HTR-8/SVneo (cell line): ENCODE results near the gene SPOCK2.
A peak's percentile ranks its signal among the peaks of the same experiment; 100 is the strongest.

Experiments
- DNase-seq: peaks from one replicate; pipeline ENCODE4 v3.0.0; 2011; ENCODE audit warnings: low spot score, mixed read lengths; ENCODE audit not compliant: insufficient read length
- FAIRE-seq: peaks from 2 replicates; lab custom pipeline; 2011; peaks lifted over from hg19 to GRCh38; lab: Jason Lieb, UNC

The SPOCK2 gene

DNA sequence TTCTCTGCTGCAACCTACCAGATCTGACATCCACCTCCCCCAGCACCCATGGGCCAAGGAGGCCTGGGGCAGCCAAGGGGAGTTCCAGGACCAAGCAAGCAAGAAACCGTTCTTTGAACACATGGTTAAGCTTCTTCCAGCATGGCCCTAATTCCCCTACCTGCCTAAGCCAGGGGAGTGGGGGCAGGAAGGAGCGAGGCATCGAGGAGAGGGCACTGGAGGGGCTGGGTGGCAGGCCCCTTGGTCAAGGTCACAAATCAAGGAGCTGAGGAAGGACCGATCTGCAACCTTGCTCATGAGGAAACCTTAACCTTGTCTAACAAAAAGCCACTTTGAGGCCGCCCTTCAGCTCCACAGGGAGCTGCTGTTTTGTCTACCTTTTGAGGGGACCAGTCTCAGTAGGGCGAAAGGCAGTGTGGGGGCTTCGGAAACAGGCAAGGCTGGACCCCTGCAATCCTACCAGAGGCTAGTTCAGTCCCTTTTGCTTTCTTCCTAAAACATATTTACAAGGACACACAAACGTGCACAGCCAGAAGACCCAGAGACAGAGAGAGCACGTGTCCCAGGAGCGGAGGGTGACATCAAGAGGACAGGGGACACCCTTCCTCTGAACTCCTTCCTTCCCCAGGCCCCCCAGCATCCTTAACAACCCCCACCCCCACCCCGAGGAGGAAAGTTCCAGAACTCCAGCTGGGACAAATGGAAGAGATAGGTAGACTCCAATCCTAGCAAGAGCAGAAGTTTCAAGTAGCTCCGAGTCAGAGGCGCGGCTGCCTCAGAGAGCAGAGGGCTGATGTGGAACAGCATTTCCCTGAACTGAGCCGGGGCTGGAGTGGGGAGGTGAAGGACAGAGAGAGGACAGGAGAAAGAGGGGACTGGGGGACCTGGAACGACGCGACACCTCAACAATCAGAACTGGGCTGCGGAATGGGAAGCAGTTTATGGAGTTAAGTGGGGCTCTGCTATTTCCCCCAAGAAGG lies 28.2 kb downstream of the SPOCK2 start:
- DNase-seq (no peak), FAIRE-seq (no peak)

DNA sequence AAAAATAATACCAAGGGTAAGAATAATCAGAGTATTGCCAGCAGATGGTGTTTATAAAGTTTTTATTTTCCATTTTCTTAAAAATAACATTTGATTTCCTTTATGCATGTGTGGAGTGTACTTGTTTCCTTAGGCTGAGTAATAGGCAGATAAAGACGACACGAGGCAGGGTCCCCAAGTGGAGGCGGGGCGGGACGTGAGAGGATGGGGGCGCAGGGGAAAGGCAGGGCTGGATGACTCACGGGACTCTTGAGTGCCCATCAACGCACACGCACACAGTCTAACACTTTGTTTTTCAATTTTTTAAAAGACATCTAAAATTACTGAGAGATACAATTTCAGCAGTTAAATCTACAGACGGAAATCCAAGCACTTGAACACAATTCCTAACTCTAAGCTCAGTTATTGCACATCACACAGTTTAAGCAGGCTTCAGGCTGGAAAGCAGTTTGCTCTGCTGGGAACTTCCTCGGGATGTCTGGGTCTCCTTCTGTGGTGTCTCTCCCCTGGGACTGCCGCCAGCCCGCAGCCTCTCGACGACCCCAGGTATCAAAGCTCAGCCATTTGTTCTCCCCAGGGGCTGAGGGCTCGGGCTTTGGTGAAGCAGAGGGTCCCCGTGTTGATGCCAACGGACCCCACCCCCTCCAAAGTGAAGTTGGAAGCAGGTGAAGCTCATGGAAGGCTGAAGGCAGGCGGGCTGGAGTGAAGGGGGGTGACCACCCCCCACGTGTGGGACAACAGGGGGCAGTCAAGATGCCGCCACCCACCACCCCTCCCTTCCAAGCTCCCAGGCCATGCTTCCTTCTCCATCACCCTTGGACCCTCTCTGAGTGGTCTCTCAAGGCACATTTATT lies 29.1 kb downstream of the SPOCK2 start:
- DNase-seq (no peak), FAIRE-seq (no peak)

GRCh38 chr10:72058347-72058898 lies 29.9 kb downstream of the SPOCK2 start:
- FAIRE-seq = no peak

GRCh38 chr10:72056932-72057751 lies 31.2 kb downstream of the SPOCK2 start:
- FAIRE-seq (no peak), DNase-seq (no peak)

More at GRCh38 chr10:72058347-72058898, 29.9 kb downstream of the SPOCK2 start:
- DNase-seq = no peak

DNA sequence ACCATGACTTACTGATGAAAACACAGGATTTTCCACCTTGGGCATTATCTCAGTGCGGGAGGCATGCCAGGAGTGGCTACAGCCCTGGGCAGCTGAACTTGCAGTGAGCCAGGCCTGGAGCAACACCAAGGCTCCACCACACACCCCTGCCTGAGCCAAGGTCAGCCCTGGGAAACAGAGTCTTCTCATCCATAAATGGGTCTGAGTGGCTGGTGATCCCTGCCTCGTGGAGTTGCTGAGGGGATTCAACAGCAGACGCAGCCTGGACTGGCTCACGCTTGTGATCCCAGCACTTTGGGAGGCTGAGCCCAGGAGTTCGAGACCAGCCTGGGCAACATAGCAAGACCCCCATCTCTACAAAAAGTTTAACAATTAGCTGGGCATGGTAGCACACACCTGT lies 32.2 kb downstream of the SPOCK2 start:
- DNase-seq (no peak), FAIRE-seq (no peak)

GRCh38 chr10:72053690-72054089 lies 34.7 kb downstream of the SPOCK2 start:
- DNase-seq (no peak), FAIRE-seq (no peak)

DNA sequence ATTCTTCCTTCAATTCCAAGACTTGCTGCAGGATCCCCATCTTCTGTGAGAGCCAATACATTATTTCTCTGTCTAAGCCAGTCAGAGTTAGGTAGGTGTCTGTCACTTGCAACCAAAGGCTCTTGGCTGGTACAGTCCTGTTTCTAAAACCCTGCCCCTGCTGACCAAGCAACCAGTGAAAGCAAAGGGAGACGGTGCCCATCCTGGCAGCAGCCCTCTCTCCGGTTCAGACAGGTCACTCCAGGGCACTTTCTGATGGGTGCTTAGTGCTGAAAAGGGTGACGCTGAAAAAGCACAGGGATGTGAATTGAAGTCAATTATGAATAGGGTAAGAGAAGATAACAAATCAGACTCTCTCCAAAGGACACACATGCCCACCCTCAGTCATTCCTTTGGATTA lies 37.5 kb downstream of the SPOCK2 start:
- DNase-seq (no peak), FAIRE-seq (no peak)

DNA sequence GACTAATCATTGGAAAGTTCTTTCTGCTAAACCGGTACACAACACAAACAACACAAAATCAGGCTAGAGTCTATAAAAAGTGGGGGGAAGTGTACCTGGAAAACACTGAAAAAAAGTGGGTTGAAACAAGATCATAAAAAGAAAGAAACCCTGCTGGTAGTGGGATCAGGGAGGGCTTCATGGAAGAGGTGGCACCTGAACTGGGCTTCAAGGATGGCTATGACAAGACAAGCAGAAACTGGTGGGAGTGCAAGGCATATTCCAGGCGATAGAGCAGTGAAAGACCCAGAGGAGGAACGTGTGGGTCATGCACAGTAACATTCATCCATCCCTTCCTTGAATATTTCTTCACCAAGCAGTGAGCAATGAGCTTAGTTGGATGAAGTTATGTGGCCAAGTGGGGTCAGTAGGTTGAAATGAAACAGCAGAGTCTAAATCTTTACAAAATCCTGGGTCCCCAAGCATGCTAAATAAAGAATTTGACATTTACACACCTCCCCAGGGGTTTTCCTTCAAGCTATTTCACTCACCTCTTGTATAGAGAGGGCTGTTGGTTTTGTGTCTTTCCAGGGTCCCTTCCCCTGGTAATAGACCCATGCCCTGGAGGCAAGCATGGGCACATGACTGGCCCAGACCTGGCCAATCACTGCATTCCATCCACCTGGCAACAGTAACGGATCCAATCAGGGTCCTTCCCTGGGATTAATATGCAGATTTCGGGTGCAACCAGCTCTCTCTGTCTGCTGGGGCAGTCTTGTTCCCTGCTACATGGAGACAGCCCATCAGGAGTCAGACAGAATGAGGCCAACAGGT lies 38.2 kb downstream of the SPOCK2 start:
- FAIRE-seq (no peak), DNase-seq (no peak)

DNA sequence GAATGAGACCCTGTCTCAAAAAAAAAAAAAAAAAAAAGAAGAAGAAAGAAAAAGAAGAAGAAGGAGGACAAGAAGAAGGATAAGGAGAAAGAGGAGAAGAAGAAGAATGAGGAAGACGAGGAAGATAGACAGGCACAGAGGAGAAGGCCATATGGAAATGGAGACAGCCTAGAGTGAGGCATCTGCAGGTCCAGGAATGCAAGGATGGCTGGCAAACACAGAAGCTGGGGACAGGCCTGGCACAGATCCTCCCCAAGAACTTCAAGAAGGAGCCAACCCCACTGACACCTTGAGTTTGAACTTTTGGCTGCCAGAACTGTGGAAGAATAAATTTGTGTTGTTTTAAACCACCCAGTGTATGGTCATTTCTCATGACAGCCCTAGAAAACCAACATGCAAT lies 38.9 kb downstream of the SPOCK2 start:
- no peak for FAIRE-seq
- no peak for DNase-seq

GRCh38 chr10:72048450-72049124 lies 39.8 kb downstream of the SPOCK2 start:
- FAIRE-seq = no peak
- peak; percentile 93 for DNase-seq

DNA sequence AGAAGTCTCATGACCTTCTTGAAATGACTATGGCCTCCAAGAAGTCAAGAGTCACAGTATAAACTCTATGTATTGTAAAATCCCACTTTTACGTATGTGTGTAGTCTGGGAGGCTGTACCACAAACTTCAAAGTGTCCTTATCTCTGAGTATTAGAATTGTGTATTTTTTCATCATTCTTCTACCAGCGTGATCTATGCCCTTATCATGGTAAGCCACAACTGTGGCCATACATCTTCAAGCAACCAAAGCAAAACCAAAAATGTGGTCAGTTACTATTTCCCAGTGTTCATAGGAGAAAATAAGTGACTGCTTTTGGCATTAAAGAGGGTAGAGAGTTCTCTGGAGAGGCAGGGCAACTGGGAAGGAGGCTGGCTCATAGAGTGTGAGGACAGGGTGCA lies 42.8 kb downstream of the SPOCK2 start:
- no peak for FAIRE-seq
- no peak for DNase-seq

DNA sequence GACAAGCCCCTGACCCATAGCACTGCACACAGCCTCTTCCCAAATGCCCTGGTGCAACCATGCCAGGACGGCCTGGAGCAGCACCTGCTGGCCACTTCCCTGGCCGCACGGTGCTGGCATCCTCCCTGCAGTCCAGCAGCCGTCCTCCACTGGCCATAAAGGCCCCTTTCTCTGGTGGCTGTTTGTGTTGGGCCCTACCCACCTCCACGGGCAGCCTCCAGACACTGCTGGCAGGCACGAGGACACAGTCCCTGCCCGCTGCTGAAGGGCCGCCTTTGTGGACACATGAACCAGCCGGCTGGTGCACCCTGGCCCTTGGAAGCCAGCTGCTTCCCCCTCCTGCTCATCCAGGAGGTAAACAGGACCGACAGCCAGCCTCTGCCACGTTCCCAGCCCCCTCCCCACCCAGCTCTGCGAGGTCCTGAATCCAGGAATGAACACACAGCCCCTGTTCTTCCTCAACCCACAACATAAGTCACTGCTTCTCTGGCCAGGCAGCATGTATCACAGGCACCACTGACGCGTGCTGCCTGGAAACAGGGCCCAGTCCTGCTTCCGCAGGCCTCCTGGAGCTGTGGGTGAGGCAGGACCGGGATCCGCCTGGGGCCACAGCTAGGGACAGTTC lies 43.8 kb downstream of the SPOCK2 start:
- FAIRE-seq (no peak), DNase-seq (no peak)

- FAIRE-seq (no peak), DNase-seq (no peak)
These were observed 45.1 kb downstream of the SPOCK2 start for GRCh38 chr10:72043016-72043834.

GRCh38 chr10:72041491-72041890 lies 46.9 kb downstream of the SPOCK2 start:
- FAIRE-seq = no peak
- no peak for DNase-seq

DNA sequence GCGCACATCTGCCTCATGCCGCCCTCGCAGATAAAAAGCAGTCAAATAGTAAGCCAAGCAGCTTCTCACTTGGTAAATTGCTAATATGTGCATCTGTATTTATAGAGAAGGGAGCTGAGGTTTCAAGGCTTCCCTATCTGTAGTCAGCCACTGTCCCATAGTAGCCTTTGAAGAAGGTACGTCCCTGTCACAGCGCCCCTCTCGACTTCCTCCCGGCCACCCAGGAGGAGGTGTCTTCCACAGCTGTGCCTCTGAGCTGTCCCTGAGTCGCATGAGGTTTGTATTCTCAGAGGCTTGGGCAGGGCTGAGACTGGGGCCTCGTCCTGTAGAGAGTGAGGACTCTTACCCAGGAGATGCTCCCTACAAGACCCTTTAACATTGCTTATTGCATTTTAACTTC lies 49.0 kb downstream of the SPOCK2 start:
- FAIRE-seq (no peak), DNase-seq (no peak)

DNA sequence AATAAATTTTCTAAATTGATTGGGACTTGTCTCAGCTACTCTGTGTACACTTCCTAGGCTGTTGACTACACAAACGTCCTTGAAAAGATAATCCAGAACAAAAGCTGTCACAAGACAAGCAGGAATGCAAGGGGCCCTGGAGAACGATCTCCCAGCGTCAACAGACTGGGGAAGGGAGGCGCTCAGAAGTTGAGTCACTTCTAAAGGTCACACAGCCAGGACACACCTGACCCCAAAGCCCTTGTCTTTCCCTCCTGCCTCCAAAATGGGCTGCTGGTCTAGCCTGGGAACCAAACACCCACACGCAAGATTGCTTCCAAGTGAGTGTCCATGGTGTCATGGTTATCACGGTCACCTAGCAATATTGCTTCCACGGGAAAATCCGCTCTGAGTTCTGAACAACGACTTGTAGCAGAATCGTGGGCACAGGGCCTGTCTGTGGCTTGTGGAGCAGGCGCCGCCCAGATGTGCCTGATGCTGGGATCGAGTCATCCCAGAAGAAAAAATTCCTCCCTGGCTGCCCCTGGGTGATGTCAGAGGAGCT lies 49.8 kb downstream of the SPOCK2 start:
- peak; percentile 4 for FAIRE-seq
- DNase-seq = no peak

DNA sequence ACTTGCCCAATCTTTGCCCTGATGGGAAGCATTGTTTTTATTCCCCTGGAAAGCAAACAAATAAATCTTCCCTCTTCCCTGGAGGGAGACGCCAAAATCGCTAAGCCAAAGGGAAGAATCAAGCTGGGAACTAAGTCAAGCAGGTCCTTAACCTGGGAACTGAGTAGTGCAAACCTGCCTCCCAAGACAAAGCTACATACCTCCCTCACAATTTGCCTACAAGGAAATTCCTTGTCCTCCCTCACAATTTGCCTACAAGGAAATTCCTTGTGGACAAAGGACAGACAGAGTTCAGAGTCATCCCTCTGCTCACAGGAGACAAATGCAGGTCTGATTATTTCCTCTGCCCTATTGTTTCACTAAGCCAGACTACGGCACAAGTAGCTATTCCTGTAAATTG lies 50.5 kb downstream of the SPOCK2 start:
- FAIRE-seq = no peak

More for the DNA sequence above, 50.5 kb downstream of the SPOCK2 start:
- DNase-seq = no peak
